T-helper 2 cell treated with Interferon-gamma antibody and Interleukin-4, amounts not matched to agents 5 μg/mL and 100 μg/mL, for 36 hours (primary cell): ENCODE results near the gene POTEE.
"Not testable (repeated sequence)": the region's sequence is repeated elsewhere in the genome, so short reads cannot be mapped to it uniquely, and the experiment has no call there.

ENCODE experiments used
- DNase-seq: peaks from one replicate; pipeline ENCODE4 v3.0.0; 2021; ENCODE audit warnings: low spot score
- H3K27ac Mint-ChIP-seq: one replicate; pipeline ENCODE4 v1.8.0; 2021; ENCODE audit warnings: mild to moderate bottlenecking, mixed read lengths
- H3K27me3 Mint-ChIP-seq: one replicate; pipeline ENCODE4 v1.8.0; 2021; ENCODE audit warnings: low read depth, mixed read lengths
- H3K36me3 Mint-ChIP-seq: one replicate; pipeline ENCODE4 v1.8.0; 2021; ENCODE audit warnings: low read depth, mixed read lengths
- H3K4me1 Mint-ChIP-seq: one replicate; pipeline ENCODE4 v1.8.0; 2021; ENCODE audit warnings: low read depth, mixed read lengths
- H3K4me3 Mint-ChIP-seq: one replicate; pipeline ENCODE4 v1.8.0; 2022; ENCODE audit warnings: mild to moderate bottlenecking, moderate library complexity, mixed read lengths
- H3K9me3 Mint-ChIP-seq: one replicate; pipeline ENCODE4 v1.8.0; 2021; ENCODE audit warnings: mixed read lengths

POTEE gene

GRCh38 chr2:131209030-131209772, at the start of gene POTEE:
Gene POTEE (plus strand): TSS chr2:131209536. CDS start chr2:131218403, 8,867 bp downstream.
- not testable (repeated sequence) for DNase-seq, H3K9me3 Mint-ChIP-seq, H3K4me1 Mint-ChIP-seq, H3K36me3 Mint-ChIP-seq, H3K27ac Mint-ChIP-seq, H3K27me3 Mint-ChIP-seq, H3K4me3 Mint-ChIP-seq

GRCh38 chr2:131165562-131165961, 43.8 kb upstream of the POTEE start:
- H3K4me1 Mint-ChIP-seq, H3K27ac Mint-ChIP-seq, H3K9me3 Mint-ChIP-seq, DNase-seq, H3K4me3 Mint-ChIP-seq, H3K27me3 Mint-ChIP-seq, H3K36me3 Mint-ChIP-seq: not testable (repeated sequence)

DNA sequence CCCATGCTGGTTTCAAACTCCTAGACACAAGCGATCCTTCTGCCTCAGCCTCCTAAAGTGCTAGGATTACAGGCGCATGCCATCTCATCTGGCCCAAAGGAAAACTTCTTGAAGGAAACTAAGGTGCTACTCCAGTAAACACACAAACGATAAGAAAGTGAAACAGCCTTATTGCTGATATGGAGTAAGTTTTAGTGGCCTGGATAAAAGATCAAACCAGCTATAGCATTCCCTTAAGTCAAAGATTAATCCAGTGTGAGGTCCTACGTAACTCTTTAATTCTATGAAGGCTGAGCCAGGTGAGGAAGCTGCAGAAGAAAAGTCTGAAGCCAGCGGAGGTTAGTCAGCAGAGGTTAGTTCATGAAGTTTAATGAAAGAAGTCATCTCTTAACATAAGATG, 40.8 kb upstream of the POTEE start:
- H3K4me3 Mint-ChIP-seq: no peak overlapping the region
- H3K27me3 Mint-ChIP-seq: no peaks in the 10 kb centered on the region
- DNase-seq: no peak
- no peaks in the 10 kb centered on the region for H3K9me3 Mint-ChIP-seq
- no peaks in the 10 kb centered on the region for H3K36me3 Mint-ChIP-seq
- H3K27ac Mint-ChIP-seq: no peak overlapping the region
- H3K4me1 Mint-ChIP-seq: no peaks in the 10 kb centered on the region

DNA sequence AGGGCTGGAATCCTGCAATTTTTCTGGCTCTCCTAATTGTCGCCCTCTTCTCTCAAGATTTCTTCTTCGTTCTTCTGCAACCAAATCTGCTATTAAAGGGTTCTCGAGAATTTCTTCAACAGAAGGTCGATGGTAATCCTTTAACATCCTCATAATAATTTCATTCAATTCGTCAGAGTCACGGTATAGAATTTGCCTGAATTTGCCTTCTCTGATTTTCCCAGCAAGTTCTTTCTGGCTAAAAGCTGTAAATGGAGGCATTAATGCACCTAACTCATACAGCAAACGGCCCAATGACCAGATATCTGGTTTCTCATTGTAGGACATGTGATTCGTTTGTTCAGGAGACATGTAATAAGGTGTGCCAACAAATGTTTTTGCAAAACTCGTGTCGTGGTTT, 31.3 kb upstream of the POTEE start:
- H3K9me3 Mint-ChIP-seq: not testable (repeated sequence)

DNA sequence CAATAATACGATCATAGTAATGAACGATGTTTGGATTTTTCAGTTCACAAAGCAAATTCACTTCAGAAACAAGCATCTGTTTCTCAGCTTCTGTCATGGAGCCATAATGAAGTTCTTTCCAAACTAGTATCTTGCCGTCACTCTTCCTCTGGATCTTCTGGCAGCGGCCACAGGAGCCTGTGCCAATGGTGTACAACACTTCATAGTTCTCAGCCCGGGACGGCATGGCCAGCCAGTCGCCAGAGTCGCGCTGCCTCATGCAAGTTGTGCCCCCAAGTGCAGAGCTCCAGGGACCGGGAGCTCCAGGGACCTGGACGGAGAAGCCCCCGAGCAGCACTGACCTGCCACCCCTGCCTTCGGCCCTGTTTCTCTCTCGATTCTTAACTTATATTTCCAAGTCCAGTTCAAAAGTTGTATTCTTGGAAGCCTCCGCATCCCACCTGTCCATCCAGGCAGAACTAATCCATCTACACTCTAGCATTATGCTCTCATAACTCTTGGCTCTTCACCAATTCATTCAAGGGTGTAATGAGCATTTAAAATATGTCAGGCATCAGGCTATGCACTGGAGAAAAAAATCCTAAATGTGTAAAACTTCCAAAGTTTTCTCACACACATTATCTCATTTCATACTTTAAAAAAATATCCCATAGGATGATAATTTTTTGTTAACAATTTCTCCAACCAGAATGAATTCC, 30.5 kb upstream of the POTEE start:
- H3K36me3 Mint-ChIP-seq, H3K9me3 Mint-ChIP-seq, H3K4me3 Mint-ChIP-seq, H3K4me1 Mint-ChIP-seq, H3K27ac Mint-ChIP-seq, DNase-seq: not testable (repeated sequence)
- peaks cover 12% of the 10 kb centered on the region for H3K27me3 Mint-ChIP-seq

More for the DNA sequence above, 31.3 kb upstream of the POTEE start:
- DNase-seq, H3K36me3 Mint-ChIP-seq, H3K4me1 Mint-ChIP-seq, H3K27ac Mint-ChIP-seq, H3K4me3 Mint-ChIP-seq: not testable (repeated sequence)
- H3K27me3 Mint-ChIP-seq: peaks cover 10% of the 10 kb centered on the region

- not testable (repeated sequence) for H3K36me3 Mint-ChIP-seq, H3K9me3 Mint-ChIP-seq, H3K27me3 Mint-ChIP-seq, H3K4me1 Mint-ChIP-seq, H3K27ac Mint-ChIP-seq, H3K4me3 Mint-ChIP-seq, DNase-seq
These were observed 27.9 kb upstream of the POTEE start for GRCh38 chr2:131181451-131181850.

DNA sequence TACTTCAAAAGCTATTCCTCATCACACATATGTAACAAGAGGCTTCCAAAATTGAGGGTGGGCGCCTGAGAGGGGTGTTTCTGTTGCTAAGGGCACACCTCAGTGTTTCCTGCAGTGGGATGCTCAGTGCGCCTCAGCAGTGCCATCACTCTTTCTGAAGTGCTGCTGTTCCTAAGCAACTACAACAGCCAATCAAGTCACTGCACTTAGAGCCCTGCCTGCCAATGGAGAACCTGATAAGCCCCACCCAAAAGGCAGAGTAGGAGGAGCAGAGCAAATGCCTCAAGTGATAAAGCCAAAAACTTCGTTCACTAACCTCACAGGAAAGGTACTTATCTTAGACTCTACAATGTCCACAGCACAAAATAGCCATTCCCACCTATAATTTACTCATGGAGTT, 15.9 kb upstream of the POTEE start:
- H3K27me3 Mint-ChIP-seq, H3K27ac Mint-ChIP-seq, H3K4me3 Mint-ChIP-seq, DNase-seq, H3K9me3 Mint-ChIP-seq, H3K4me1 Mint-ChIP-seq, H3K36me3 Mint-ChIP-seq: not testable (repeated sequence)

DNA sequence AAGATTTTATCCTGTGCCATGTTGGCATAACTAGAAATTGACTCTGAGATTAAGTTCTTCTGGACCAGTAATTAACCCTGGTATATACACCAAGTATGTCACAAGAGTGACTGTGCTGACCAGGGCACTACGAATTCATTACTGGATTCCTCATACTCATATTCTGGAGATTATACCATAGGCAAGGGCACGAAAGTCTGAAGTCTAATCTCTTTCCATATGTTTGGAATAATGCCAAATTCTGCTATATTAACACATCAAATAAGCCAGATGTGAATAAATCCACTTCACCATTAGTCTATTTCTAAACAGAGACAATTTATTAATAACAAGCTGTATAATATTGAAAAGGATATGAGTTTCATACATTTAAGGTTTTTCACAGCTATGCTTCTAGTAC, 13.2 kb upstream of the POTEE start:
- H3K27me3 Mint-ChIP-seq, H3K4me3 Mint-ChIP-seq: not testable (repeated sequence)

GRCh38 chr2:131201098-131201497, 8.2 kb upstream of the POTEE start:
- no peaks in the 10 kb centered on the region for H3K36me3 Mint-ChIP-seq
- H3K27me3 Mint-ChIP-seq: peaks cover 2% of the 10 kb centered on the region
- no peaks in the 10 kb centered on the region for H3K4me1 Mint-ChIP-seq
- H3K4me3 Mint-ChIP-seq: no peak overlapping the region
- H3K9me3 Mint-ChIP-seq: no peaks in the 10 kb centered on the region
- no peak for DNase-seq
- H3K27ac Mint-ChIP-seq: no peak overlapping the region

More for the DNA sequence above, 13.2 kb upstream of the POTEE start:
- H3K9me3 Mint-ChIP-seq, H3K27ac Mint-ChIP-seq, H3K36me3 Mint-ChIP-seq, H3K4me1 Mint-ChIP-seq, DNase-seq: not testable (repeated sequence)

DNA sequence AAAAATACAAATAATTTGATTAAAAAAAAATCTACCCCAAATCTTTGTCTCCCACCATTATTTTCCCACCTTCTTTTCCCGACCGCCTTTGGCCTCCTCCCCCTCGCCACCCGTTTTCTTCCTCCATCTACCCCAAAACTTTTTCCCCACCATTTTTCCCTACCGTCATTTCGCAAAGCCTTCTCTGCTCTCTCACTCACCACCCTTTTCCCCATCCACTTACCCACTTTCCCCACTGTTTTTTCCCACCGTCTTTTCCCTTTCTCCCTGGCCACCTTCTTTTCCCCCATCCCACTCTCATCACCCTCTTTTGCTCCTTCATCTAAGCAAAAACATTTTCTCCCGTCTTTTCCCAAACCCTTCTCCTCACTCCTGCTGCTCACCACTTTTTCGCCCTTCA, 1.5 kb upstream of the POTEE start:
- not testable (repeated sequence) for H3K9me3 Mint-ChIP-seq, H3K36me3 Mint-ChIP-seq, H3K27ac Mint-ChIP-seq, DNase-seq, H3K27me3 Mint-ChIP-seq, H3K4me1 Mint-ChIP-seq, H3K4me3 Mint-ChIP-seq

DNA sequence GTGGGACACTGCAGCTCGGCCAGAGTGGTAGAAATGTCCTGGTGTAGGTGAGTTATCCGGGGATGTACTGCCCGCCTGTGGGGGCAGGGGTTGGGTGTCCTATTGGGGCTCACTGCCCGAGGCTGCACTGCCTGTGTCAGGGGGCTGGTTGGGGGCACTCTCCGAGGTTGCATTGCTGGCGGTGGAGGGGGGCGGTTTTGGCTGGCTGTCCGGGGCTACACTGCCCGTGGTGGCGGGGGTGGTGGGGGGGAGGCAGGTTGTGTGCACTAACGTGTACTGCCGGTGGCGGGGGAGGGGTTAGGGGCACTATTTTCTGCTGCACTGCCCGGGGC, 403 bp downstream of the POTEE start:
- H3K27me3 Mint-ChIP-seq, H3K27ac Mint-ChIP-seq, H3K4me3 Mint-ChIP-seq, DNase-seq, H3K4me1 Mint-ChIP-seq, H3K36me3 Mint-ChIP-seq, H3K9me3 Mint-ChIP-seq: not testable (repeated sequence)

GRCh38 chr2:131210434-131211211, 1.3 kb downstream of the POTEE start:
- H3K27ac Mint-ChIP-seq, H3K27me3 Mint-ChIP-seq, DNase-seq, H3K4me1 Mint-ChIP-seq, H3K4me3 Mint-ChIP-seq, H3K9me3 Mint-ChIP-seq, H3K36me3 Mint-ChIP-seq: not testable (repeated sequence)

GRCh38 chr2:131217238-131217986, 8.1 kb downstream of the POTEE start:
- H3K27me3 Mint-ChIP-seq: not testable (repeated sequence)

More at GRCh38 chr2:131217238-131217986, 8.1 kb downstream of the POTEE start:
- H3K27ac Mint-ChIP-seq, H3K36me3 Mint-ChIP-seq, DNase-seq, H3K4me3 Mint-ChIP-seq, H3K4me1 Mint-ChIP-seq, H3K9me3 Mint-ChIP-seq: not testable (repeated sequence)
